ENCODE results near the gene TSPAN11. TPM values are rescaled to one million over a fixed set of nuclear protein-coding genes. Genes with fewer than 3 reads are reported as not detected.

Gene TSPAN11
- total RNA-seq, 1 donor from 2014 or later = 2.2 TPM

DNA sequence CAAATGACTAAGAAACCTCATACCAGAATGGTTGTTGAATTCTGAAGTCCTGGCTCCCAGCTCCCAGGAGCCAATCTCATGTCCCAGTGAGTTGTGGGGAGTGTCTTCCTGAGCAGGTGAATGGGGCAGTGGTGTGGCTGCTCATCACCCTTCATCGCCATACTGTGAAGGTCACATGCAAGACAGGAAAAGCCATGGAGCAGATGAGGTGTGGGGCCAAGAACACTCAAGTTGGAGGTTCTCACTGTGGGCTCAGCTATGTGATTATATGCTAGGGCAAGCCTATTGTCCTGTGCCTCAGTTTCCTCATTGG, 16.6 kb upstream of the TSPAN11 start:
- no peak for DNase-seq (ENCODE audit: low read depth, low spot score)

DNA sequence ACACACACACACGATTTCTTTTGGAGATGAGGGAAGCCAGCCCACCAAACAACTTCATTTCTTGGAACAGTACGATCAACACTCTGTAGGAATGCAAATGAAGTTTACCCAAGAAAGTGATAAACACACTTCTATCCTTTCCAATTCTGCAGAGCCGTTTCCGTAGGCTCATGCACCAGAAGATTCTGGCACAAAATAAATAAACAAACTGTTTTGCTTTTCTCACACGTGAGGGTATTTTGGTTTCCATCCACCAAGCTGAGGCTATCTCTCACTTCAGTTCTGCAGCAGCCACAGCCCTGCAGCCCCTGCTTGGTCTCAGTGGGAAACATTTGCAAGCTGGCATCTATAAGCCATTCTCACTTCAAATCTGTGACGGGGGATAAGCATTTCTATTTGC, 15.3 kb upstream of the TSPAN11 start:
- DNase-seq (ENCODE audit: low read depth, low spot score) = no peak

DNA sequence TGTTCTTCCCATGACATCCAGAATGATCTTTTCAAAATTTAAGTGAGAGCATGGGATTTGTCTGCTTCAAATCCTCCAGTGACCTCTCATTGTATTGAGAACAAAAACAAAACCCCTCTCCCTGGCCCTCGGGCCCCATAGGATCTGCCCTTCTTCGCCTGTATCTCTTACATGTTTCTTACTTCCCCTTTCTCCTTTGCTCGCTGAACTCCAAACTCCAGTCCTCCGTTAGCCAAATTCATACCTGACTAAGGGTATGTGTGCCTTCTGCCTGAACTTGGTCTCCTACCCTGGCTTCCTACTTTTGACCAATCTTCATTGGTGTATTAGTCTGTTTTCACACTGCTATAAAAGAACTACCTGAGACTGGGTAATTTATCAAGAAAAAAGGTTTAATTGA, 13.2 kb upstream of the TSPAN11 start:
- DNase-seq (ENCODE audit: low read depth, low spot score) = no peak

DNA sequence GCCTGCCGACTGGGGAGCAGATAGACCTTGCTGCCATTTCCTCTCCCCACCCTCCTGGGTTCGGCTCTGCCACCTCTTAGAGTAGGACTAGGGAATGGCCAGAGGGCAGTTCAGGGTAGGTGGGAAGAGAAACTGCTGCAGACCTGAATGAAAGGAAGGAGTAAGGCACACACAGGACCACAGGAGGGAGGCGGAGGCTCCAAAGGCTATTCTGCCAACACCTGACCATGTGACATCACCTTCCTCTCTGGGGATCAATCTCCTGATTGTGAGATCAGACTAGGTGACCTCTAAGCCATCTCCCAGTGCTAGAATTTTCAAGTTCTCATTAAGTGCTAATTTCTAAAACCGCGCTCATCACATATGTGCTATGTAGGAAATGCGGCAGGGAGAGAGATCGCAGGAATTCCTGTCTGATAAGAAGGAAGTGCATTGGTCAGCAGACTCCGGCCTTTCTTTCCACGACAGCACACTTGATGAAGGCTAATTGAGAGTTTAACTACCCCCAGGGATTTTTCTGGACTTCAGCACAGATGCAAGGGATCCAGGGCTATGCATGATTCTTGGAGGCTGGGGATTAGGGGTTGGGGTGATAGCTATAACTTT, 11.5 kb upstream of the TSPAN11 start:
- peak; percentile 17 for DNase-seq (ENCODE audit: low read depth, low spot score)

DNA sequence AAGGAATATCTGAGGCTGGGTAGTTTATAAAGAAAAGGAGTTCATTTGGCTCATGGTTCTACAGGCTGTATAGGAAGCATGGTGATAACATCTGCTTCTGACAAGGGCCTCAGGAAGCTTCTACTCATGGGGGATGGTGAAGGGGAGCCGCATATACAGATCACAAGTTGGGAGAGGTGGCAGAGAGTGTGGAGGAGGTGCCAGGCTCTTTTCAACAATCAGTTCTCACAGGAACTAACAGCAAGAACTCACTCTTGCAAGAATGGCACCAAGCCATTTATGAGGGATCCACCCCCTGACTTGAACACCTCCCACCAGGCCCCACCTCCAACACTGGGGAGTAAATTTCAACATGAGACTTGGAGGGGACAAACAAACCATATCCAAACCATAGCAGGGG, 3.5 kb upstream of the TSPAN11 start:
- DNase-seq (ENCODE audit: low read depth, low spot score) = no peak

DNA sequence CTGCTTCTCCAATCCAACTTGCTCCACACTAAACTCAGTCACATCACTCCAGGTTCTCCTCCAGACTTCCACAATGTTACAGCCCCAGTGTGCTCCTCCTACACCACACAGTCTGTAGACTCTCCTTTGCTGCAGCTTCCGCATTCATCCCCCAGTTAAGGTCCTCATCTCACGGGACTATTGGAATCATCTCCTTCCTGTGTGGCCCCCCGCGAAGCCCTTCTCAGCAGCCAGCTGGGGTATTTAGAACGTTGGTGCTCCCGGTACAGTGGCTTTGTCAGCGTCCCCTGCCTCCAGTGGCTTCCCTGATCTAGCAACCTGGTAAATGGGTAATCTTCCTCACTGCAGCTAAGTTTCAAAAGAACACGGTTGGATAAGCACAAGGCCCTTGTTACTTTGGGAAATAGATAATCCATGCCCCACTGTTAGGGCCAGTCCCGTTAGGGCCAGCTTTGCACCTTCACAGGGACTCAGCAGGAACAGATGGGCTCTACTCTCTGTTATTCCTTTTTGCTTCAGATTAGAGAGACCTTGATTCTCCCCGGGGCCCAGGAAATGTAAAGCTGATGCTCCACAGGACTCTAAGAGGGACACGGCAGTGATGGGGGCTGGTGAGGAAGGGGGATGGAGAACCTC, 823 bp upstream of the TSPAN11 start:
- no peak for DNase-seq (ENCODE audit: low read depth, low spot score)

DNA sequence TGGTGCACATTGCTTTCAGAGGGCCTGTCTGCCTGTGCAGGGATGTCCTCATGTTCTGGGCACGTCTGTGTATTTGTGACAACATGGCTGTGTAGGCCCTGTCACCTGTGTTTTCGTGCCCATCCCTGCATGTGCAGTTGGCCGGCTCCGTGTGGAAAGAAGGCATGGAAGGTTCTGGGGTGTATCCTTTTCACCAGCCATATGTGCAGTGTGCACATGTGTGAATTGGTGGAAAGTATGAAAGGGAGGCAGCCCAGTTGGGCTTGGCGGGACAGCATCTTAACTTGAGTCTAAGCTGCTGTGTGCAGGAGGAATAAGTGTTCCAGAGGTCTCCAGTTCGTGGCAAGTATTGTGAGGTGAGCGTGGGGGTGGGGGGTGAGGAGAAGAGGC, 669 bp downstream of the TSPAN11 start:
- no peak for DNase-seq (ENCODE audit: low read depth, low spot score)

DNA sequence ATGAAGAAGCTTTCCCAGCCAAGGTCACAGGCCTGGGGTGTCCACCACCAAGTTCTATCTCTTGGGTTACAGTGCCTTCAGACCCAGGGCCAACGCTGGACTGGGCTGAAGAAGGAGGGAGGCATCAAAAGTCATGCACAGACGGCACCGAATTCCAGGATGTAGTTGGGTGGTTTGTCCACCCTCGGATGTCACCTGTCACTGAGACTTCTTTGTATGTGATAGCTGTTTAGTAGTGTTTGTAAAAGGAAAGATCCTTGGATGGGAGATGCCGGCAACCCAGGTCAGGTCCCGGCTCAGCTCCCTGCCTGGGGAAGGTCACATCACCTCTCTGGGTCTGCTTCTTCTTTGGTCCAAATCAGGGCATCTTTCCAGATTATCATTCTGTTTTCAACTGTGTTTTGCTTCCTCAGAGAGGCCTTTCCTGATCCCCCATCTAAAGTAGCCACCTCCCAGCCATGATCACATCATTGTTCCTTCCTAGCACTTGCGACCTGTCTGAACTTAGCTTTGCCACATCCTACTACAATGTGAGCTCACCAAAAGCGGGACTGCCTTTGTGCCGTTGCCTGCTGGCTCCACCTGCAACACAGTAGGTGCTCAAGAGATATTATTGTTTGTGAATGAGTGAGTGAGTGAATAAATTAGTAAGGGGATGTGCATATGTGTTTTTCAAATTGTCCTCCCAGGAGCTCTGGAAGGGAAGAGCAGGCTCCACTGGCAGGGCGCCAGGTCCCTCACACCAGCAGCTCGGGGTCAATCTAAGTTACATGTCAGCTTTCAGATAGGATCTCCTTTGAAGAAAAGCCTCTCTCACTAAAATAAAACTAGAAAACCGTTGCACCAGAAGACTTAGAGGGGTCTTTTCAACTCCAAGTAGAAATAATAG, 2.1 kb downstream of the TSPAN11 start:
- no peak for DNase-seq (ENCODE audit: low read depth, low spot score)

DNA sequence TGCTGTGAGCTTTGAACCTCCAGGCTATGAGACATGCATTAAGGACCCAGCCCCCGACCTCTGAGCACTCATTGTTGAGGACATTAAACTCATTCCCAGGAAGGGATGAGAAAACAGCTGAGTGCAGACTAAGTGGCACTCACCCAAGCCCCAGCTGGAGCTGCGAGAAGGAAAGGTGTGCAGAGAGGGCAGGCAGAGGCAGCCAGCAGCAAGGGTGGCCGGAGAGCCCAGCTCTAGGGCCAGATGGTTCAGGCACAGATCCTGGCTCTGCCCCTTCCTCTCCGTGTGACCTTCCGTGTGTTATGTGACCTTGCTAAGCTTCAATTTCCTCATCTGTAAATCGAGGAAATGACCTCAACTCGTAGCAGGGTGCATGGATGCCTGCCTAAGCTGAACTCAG, 3.7 kb downstream of the TSPAN11 start:
- DNase-seq (ENCODE audit: low read depth, low spot score) = peak; percentile 48

DNA sequence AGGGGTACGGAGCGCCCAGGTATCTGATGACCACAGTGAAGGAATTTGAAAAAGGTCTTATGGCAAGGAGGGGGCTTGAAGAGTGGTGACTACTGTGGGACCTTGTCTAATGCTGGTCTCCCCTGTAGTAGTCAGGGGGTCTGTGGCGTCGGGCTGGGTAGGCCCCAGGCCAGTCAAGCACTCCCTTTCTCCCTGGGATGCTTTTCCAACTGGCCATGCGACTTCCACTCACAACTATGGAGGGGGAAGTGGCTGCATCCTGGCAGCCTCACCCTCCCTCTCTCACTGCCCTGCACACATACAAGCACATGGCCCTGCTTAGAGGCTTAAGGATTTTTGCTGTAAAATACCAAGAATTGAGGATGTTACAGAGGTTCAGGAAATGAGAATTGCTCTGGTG, 4.1 kb downstream of the TSPAN11 start:
- peak; percentile 24 for DNase-seq (ENCODE audit: low read depth, low spot score)

DNA sequence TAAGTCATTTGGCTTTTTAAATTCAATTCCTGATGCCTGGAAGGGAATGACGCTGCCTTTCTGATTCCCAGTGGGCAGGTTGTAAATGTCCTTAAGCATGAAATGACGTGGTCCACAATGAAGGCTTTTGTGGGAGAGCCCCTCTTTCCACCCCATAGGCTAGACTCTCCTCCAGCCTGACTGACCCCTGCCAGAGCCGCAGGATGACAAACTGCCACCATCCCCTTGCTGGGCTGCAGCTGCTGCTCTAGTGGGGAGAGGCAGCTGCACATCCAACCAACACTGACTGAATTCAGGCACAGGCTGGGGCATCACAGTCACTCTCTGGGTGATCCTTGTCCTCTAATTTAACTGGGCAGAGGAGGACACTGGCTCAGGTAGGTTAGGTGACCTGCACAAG, 6.3 kb downstream of the TSPAN11 start:
- DNase-seq (ENCODE audit: low read depth, low spot score) = no peak

DNA sequence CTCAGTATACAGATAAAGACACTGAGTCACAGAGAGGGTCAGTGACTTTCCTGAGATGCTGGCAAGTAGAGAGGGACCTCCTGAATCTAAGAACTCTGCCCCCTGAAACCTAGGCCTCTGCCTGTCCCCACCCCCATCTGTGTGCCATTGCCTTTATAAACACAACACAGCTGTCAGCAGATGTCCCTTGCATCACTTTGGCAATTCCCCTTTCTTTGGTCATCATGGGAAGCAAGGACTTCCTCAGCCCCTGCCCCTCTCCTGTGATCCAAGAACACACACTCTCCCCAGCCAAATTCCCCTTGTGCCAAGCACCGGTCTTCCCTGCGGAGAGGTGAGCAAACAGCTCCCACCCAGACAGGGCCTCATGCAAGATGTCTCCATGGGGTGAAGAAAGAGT, 8.3 kb downstream of the TSPAN11 start:
- DNase-seq (ENCODE audit: low read depth, low spot score) = no peak

DNA sequence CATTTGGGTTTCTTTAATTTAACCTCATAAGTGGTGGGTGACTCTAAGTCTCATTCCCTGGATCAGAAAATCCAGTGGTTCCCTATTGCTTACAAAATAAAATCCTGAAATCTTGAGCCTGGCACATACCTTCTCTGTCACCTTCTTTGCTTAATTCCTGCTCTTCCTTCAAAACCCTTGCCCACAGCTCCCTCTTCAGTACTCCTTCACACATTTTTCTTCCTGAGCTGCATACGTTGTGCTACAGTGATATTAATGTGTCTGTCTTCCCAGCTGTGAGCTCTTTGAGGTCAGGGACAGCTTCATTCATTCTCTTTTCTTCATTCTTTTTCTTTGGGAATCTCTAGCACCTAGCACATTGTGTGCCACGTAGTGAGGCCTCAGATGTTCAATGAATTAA, 9.5 kb downstream of the TSPAN11 start:
- no peak for DNase-seq (ENCODE audit: low read depth, low spot score)

DNA sequence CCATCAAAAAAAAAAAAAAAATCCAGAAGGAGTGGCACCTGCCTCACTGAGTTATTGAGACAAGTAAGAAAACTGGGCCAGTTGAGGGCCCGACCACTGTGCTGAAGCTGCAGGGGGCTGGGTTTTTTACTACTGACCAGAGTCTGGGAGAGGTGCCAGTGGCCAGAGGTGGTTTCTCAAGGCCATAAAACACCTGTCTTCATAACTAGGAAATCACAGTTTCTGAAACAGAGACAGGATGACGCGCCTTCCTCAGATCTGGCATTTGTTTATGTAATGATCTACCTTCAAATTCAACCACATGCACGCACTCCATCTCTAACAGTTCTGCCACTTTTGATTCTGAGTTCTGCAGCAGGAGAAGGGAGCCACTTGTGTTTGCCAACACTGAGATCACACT, 12.7 kb downstream of the TSPAN11 start:
- DNase-seq (ENCODE audit: low read depth, low spot score) = no peak

DNA sequence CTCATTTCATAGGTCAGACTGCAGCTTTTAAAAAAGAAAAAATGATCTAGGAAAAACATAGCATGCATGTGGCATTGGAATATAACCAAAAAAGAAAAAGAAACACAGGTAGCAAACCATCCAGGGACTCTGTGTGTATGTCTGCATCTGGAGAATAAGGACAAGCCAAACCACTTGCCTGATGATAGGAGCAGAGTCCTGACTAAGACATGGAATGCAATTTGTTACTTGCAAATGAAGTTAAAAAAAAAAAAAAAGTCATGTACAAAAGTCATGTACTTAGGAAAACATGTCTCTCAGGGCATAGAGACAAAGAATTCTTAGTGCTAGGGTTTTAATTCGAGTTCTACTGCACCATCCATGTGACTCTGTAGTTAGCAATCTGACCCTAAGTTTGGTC, 15.9 kb downstream of the TSPAN11 start:
- no peak for DNase-seq (ENCODE audit: low read depth, low spot score)

DNA sequence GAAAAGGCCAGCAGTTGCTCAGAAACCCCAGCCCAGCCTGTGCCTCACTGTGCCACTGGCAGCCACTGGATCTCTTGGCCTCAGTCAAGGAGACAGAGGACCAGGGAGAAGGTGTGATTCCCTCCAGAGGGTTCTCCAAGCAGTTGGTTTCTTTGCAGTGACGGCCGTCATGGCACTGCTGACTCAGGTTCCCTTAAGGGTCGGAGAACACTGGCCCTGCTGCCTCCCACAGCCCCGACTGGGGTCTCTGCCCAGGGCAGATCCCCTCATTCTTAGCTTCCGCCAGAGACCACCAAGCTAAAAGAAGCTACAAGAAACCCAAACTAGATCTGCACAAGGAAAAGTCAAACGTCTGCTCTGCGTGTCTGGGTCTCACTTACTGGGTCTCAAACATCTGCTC, 16.4 kb downstream of the TSPAN11 start:
- DNase-seq (ENCODE audit: low read depth, low spot score) = no peak

DNA sequence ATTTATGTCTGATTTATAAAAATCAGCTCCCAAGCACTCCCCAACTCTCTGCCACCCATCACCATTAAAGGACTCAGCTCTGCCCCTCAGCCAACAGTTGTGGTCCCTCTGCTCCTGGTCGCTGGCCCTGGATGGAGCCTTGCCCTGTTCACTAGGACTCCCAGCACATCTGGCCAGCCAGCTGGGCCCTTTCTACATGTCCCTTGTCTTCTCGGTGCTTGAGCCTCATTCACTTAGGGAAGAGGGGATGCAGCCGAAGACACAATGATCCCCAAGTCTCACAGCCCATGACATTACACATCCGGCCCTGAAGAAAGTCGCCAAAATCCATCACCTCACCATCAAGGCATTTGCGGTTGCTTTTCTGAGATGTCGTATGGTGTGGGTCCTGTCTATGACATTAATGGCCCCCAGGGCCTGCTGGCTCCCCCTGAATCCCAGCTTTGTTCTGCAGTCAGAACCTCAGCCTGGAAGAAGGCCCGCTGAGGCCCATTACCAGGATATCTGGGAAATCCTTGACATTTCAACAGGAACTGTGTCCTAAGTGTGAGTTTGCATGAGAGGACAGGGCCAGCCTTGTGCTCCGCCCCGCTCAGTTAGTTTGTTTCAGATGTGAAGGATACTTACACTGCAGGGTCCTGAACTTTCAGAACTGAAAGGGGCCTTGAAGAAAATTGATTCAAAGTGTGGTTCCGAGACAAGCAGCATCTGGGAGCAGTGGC, 19.1 kb downstream of the TSPAN11 start:
- DNase-seq (ENCODE audit: low read depth, low spot score) = no peak

DNA sequence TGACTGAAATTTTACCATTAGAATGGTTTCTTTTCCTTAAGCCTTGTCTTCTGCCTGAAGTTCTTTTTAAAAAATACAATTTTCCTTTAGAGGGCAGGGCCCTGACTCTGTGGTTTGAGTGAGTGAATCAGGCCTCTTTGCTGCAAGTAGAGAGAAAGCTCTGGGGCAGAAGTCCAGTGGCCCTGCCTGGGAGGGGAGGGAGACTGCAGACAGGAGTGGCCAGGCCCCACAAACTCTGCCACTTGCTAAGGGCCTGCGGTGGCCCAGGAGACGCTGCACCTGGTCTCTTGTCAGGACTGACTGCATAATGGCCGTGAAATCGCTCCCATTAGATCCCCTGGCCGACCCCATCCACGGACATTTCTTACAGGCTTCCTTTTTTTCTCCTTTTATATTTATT, 25.5 kb downstream of the TSPAN11 start:
- DNase-seq (ENCODE audit: low read depth, low spot score) = no peak

DNA sequence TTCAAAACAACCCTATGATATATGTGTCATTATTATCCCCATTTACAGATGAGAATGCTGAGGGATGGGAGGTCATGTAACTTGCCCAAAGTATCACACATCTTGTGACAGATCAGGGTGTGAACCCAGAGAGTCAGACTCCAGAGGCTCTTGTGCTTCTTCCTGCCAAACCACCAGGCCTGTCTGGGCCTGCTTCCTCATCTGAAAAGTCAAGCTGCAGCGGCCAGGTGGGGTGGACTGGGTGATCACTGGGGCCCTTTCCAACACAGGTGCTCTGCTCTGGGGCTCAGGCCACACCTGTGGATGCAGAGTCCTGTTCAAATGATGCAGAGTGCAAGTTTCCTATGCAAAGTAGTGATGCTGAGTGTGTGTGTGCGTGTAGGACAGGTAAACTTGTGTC, 26.7 kb downstream of the TSPAN11 start:
- no peak for DNase-seq (ENCODE audit: low read depth, low spot score)

DNA sequence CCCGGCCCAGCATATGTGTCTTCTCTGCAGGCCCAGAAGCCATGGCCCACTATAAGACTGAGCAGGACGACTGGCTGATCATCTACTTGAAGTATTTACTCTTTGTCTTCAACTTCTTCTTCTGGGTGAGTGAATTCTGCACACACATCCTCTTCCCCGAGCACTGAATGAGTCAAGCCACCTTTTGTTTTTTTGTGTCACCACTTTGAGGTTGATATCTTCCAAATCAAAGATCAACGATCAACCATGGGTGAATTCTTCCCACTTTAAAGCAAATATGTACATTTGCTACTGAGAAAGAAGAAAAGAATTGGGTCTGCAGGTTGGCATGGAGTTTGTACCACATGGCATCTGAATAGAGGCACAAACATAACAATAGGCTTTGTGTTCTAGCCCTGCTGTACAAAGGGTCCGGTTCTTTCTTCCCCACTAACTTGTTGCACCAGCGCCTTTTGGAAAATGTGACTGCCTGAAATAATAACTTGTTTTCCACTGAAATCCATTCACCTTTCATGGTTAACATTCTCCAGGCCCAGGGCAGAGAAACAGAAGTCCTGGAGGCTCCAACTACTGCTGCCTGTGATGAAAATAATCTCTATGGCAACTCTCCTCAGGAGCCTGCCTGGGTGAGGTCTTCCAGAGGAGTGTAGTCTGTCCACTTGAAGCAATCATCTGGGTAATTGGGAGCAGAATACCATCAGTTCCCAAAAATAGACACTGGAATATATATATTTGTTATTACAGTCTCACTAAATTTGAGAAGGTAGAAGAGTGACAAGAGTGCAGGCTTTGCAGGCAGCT, 27.6 kb downstream of the TSPAN11 start:
- DNase-seq (ENCODE audit: low read depth, low spot score) = no peak

DNA sequence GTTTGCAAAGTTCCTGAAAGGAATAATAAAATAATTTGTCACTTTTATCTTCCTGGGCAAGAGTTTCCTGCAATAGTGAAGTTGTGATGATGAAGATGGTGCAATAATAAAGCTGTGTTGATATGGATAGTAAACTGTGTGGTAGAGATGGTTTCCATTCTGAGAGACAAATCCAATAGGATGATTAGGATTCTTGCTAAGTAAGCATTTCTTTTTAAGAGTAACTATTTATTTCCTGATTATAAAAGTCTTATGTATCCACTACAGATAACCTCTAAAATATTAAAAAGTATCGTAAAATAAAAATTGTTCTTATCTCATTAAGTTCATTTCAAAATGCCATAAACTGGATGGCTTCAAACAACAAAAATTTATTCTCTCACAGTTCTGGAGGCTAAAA, 28.7 kb downstream of the TSPAN11 start:
- no peak for DNase-seq (ENCODE audit: low read depth, low spot score)
